CD14-positive monocyte (primary cell): ENCODE data around the gene ELOVL6. TPM values are rescaled to one million over a fixed set of nuclear protein-coding genes. Genes with fewer than 3 reads are reported as not detected.

Experiments
- DNase-seq, 3 donors: peaks; one replicate each; pipeline ENCODE4 v3.0.0-alpha.2; 2011 to 2022
- H2AFZ ChIP-seq: 2 replicates; pipeline ENCODE4 v1.6.0; 2012; ENCODE audit warnings: mild to moderate bottlenecking, low read depth, low read length, inconsistent platforms; ENCODE audit not compliant: insufficient read depth, poor library complexity, severe bottlenecking
- H3K27ac ChIP-seq, 2 donors: 1 replicate in 1 of 2; 2 replicates in 1 of 2; pipeline ENCODE4 v1.5.1; 2012 to 2013; ENCODE audit warnings: low read length in 2 of 2, control low read depth in 1 of 2, inconsistent platforms in 1 of 2, low read depth in 1 of 2, mild to moderate bottlenecking in 1 of 2
- H3K27me3 ChIP-seq, 2 donors: one replicate each; pipeline versions ENCODE4 v1.6.0 to v1.6.1; 2011 to 2013; ENCODE audit warnings: low read length in 2 of 2; ENCODE audit not compliant: control insufficient read depth in 2 of 2, insufficient read depth in 2 of 2
- H3K36me3 ChIP-seq, 2 donors: replicated peaks in 1 of 2; 1 replicate in 1 of 2; 2 replicates in 1 of 2; pipeline versions ENCODE4 v1.5.1 to v1.6.1; 2012 to 2013; ENCODE audit warnings: low read length in 2 of 2, control low read depth in 1 of 2, inconsistent platforms in 1 of 2, mild to moderate bottlenecking in 1 of 2; ENCODE audit not compliant: insufficient read depth in 2 of 2, control insufficient read depth in 1 of 2
- H3K4me1 ChIP-seq, 2 donors: 1 replicate in 1 of 2; 2 replicates in 1 of 2; pipeline versions ENCODE4 v1.5.1 to v1.6.1; 2012 to 2013; ENCODE audit warnings: low read length in 2 of 2, control low read depth in 1 of 2, inconsistent platforms in 1 of 2, mild to moderate bottlenecking in 1 of 2, moderate library complexity in 1 of 2; ENCODE audit not compliant: insufficient read depth in 2 of 2, control insufficient read depth in 1 of 2
- H3K4me2 ChIP-seq: replicated peaks from 2 replicates; pipeline ENCODE3; 2012; ENCODE audit warnings: low read length, moderate library complexity, mild to moderate bottlenecking; ENCODE audit not compliant: poor library complexity, severe bottlenecking; ENCODE audit errors: extremely low read depth
- H3K4me3 ChIP-seq, 3 experiments: fragments of 200-600 bp in 1 of 3; sonication (generic) in 1 of 3; replicated peaks in 1 of 3; 1 replicate in 2 of 3; 2 replicates in 1 of 3; pipeline ENCODE4 v1.5.1; 2011 to 2013; ENCODE audit warnings: low read length in 3 of 3, mild to moderate bottlenecking in 3 of 3, control low read depth in 2 of 3, low read depth in 2 of 3, inconsistent platforms in 1 of 3, moderate library complexity in 1 of 3
- H3K79me2 ChIP-seq: 2 replicates; pipeline ENCODE4 v1.6.0; 2012; ENCODE audit warnings: mild to moderate bottlenecking, control low read depth, inconsistent platforms, low read length, moderate library complexity; ENCODE audit not compliant: insufficient read depth
- H3K9ac ChIP-seq: 2 replicates; pipeline ENCODE4 v1.6.0; 2017; ENCODE audit warnings: low read length, mild to moderate bottlenecking; ENCODE audit not compliant: insufficient read depth, poor library complexity, severe bottlenecking
- H3K9me3 ChIP-seq, 2 donors: replicated peaks in 1 of 2; 1 replicate in 1 of 2; 2 replicates in 1 of 2; pipeline versions ENCODE4 v1.5.1 to v1.6.1; 2012 to 2013; ENCODE audit warnings: low read length in 2 of 2, control low read depth in 1 of 2; ENCODE audit not compliant: control insufficient read depth in 1 of 2, insufficient read depth in 1 of 2
- H4K20me1 ChIP-seq: 2 replicates; pipeline ENCODE4 v1.6.0; 2012; ENCODE audit warnings: mild to moderate bottlenecking, low read length, control low read depth, moderate library complexity; ENCODE audit not compliant: insufficient read depth
- H3K27ac Mint-ChIP-seq, 7 donors: one replicate each; pipeline ENCODE4 v1.8.0; 2020; ENCODE audit warnings: mild to moderate bottlenecking in 7 of 7, mixed read lengths in 7 of 7, moderate library complexity in 6 of 7, inconsistent platforms in 2 of 7
- H3K27me3 Mint-ChIP-seq, 3 donors: one replicate each; pipeline ENCODE4 v1.8.0; 2021 to 2022; ENCODE audit warnings: low read depth in 3 of 3, mild to moderate bottlenecking in 3 of 3, mixed read lengths in 3 of 3, moderate library complexity in 3 of 3, inconsistent platforms in 1 of 3
- H3K36me3 Mint-ChIP-seq, 2 donors: one replicate each; pipeline ENCODE4 v1.8.0; 2020; ENCODE audit warnings: mixed read lengths in 2 of 2, inconsistent platforms in 1 of 2, mild to moderate bottlenecking in 1 of 2
- H3K4me1 Mint-ChIP-seq: one replicate; pipeline ENCODE4 v1.8.0; 2020; ENCODE audit warnings: mild to moderate bottlenecking, mixed read lengths
- H3K4me3 Mint-ChIP-seq, 2 donors: one replicate each; pipeline ENCODE4 v1.8.0; 2020; ENCODE audit warnings: mild to moderate bottlenecking in 2 of 2, mixed read lengths in 2 of 2, moderate library complexity in 1 of 2
- H3K9me3 Mint-ChIP-seq, 7 donors: one replicate each; pipeline ENCODE4 v1.8.0; 2020 to 2022; ENCODE audit warnings: mixed read lengths in 7 of 7, mild to moderate bottlenecking in 6 of 7, moderate library complexity in 6 of 7, inconsistent platforms in 2 of 7
- CTCF ChIP-seq: fragments of 200-600 bp; IDR thresholded peaks from one replicate; pipeline ENCODE4 v1.8.0; 2022; ENCODE audit warnings: antibody characterized with exemption, mild to moderate bottlenecking
- WGBS: methylation state at CpG from one replicate; pipeline ENCODE4 v1.1.5; 2013; ENCODE audit warnings: missing lambda C conversion rate; ENCODE audit not compliant: insufficient coverage; 5-methylcytosine and 5-hydroxymethylcytosine counted together
- intact Hi-C, 2 donors: fragments of 100-400 bp; cut with micrococcal nuclease; formaldehyde crosslinking; loops; one replicate each; pipeline versions ENCODE4 v1.15.0 to v1.15.1; 2023
- polyA plus RNA-seq, 3 donors: library from polyadenylated mRNA; depleted of rRNA in 1 of 3; unstranded in 2 of 3; stranded (reverse) in 1 of 3; fragments of 300-500 nt in 2 of 3; fragments of >200 nt in 1 of 3; fragmentation: Illumina TruSeq in 2 of 3; gene quantifications; 1 replicate in 2 of 3; 2 replicates in 1 of 3; pipeline ENCODE4 v1.2.3, GENCODE V29; 2012 to 2021

The ELOVL6 gene
- polyA plus RNA-seq, 3 donors, result 0.11 to 0.19 TPM; not detected in 1

DNA sequence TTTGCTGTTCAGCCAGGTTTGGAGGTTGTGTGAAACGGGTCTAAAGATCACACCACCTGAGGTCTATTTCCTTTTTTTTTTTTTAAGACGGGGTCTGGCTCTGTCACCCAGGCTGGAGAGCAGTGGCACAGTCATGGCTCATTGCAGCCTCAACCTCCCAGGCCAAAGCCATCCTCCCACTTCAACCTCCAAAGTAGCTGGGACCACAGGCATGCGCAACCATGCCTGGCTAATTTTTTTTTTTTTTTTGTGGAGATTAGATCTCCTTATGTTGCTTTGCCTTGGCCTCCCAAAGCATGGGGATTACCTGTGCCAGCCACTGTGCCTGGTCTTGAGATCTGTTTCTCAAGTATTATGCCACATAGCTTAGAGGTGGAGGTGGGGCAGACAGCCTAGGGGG, 49.2 kb upstream of the ELOVL6 start:
- Histone ChIP-seq H2AFZ (no peak overlapping the region), H3K4me3 (no peak overlapping the region), H3K9me3 (no peaks in the 10 kb centered on the region), H3K79me2 (no peaks in the 10 kb centered on the region), H3K36me3 (no peaks in the 10 kb centered on the region), H3K27me3 (no peaks in the 10 kb centered on the region), H4K20me1 (no peaks in the 10 kb centered on the region), H3K4me2 (no peak overlapping the region), H3K9ac (no peak overlapping the region), H3K27ac (no peak overlapping the region), H3K4me1 (no peaks in the 10 kb centered on the region)
- Mint-ChIP-seq H3K27me3 (peaks cover 0 to 10% (median 4%) of the 10 kb centered on the region in 3 donors), H3K36me3 (no peaks in the 10 kb centered on the region), H3K9me3 (peaks cover 0 to 9% (median 0%) of the 10 kb centered on the region in 7 donors), H3K4me1 (no peaks in the 10 kb centered on the region), H3K4me3 (no peak overlapping the region), H3K27ac (no peak overlapping the region)
- intact Hi-C loops, result no loop called here
- DNase-seq, result no peak
- 90% methylated on average over 3 of the region's 3 CpGs for WGBS
- no peak for TF ChIP-seq CTCF

- TF ChIP-seq CTCF, result no peak
- Histone ChIP-seq H3K79me2 (no peaks in the 10 kb centered on the region), H3K27ac (no peak overlapping the region), H3K4me3 (no peak overlapping the region), H3K9me3 (no peaks in the 10 kb centered on the region), H3K9ac (no peak overlapping the region), H3K4me2 (no peak overlapping the region), H3K27me3 (peaks cover 0 to 3% of the 10 kb centered on the region in 2 donors), H3K36me3 (no peaks in the 10 kb centered on the region), H2AFZ (no peak overlapping the region), H3K4me1 (no peaks in the 10 kb centered on the region), H4K20me1 (no peaks in the 10 kb centered on the region)
- Mint-ChIP-seq H3K27me3 (peaks cover 0 to 12% (median 6%) of the 10 kb centered on the region in 3 donors), H3K27ac (no peak overlapping the region), H3K9me3 (peaks cover 0 to 9% (median 0%) of the 10 kb centered on the region in 7 donors), H3K4me3 (no peak overlapping the region), H3K36me3 (no peaks in the 10 kb centered on the region), H3K4me1 (no peaks in the 10 kb centered on the region)
- intact Hi-C loops, result no loop called here
- WGBS, result 72% methylated on average over 2 of the region's 5 CpGs
- DNase-seq, result no peak
These were observed 47.2 kb upstream of the ELOVL6 start for GRCh38 chr4:110245577-110245976.
